Uterus (tissue), 2 donors: ENCODE measurements around the gene TMCO4.

ENCODE experiments used
- CTCF ChIP-seq, 4 experiments: fragments of 200-600 bp in 2 of 4; fragments of 450-650 bp in 2 of 4; sonication (generic) in 2 of 4; IDR thresholded peaks; one replicate each; pipeline ENCODE4 v1.5.1; 2016 to 2019; ENCODE audit warnings: antibody characterized with exemption in 4 of 4, mild to moderate bottlenecking in 2 of 4, moderate library complexity in 1 of 4
- POLR2A ChIP-seq, 2 donors: fragments of 450-650 bp; IDR thresholded peaks; one replicate each; pipeline ENCODE4 v1.6.1; 2016; ENCODE audit warnings: antibody characterized with exemption in 2 of 2, mild to moderate bottlenecking in 1 of 2, moderate library complexity in 1 of 2

- TF ChIP-seq CTCF (IDR thresholded peaks at IDR 0.05) (no peak), POLR2A (IDR thresholded peaks at IDR 0.05) (no peak)
These were observed 60.1 kb downstream of the TMCO4 start for GRCh38 chr1:19739628-19740027.
